GM04504 (cell line): ENCODE data around the gene ITGB6.

Experiments
- DNase-seq: peaks from one replicate; pipeline ENCODE4 v3.0.0-alpha.2; 2012; ENCODE audit warnings: low read depth

Gene ITGB6

DNA sequence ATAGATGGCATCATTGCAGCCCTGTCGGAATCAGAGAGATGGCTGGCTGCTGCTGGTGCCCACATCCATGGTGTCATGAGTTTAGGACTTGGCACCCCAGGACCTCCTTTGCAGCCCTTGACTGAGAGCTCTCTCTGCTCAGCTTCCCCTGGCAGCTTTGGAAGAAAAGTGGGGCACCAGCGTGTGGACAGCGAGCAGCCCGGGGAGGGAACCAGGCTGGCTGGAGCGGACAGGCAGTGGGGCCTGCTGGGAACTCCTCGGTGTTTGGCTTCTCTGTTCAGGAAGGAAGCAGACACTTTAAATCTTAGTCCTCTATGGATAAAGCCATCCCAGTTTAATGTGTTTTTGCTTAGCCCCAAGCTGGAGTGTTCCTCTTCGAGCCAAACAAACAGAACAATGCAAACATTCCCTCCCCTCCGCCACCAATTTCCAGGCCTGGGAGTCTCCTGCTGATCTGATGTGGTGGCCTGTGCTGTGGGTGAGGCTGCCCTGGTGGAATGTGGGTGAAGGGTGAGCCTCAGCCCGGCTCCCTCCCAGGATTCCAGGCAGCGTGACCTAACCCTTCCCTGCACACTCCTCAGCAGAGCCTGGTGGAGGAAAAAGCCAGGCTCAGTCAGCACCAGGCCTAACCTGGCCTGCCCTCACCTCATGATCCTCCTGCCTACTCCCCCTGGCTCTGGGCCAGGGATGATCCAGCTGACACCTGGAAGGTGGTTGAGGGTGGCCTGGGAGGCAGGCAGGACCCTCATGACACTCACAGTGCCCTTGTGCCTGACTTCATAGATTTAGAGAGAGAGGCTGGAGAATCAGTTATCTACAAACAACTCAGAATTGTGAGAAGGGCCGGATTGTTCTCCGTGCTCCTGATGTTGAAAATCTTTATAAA is 21.6 kb upstream of the ITGB6 start:
- peak; percentile 79 for DNase-seq

DNA sequence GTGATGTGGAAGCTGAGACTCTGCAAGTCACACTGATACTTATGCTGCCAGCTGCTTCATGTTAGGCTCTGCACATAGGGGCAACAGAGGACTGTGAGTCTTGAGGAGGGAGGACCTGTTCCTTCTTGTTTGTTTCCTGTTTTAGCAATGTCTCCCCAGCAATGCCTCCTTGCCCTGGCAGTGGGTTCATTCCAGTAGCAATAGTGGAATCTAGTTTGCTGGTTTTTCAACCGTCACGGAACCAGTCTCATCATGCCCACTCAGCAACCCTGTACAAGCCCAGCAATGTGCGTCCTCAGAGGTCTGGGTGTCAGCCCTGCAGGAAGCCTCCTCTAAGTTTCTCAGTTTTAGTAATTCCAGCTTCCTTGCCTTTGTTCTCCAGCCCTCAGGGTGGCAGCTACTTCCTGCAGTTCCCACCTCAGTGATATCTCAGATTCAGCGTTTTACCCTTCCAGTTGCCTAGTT is 20.5 kb upstream of the ITGB6 start:
- no peak for DNase-seq

DNA sequence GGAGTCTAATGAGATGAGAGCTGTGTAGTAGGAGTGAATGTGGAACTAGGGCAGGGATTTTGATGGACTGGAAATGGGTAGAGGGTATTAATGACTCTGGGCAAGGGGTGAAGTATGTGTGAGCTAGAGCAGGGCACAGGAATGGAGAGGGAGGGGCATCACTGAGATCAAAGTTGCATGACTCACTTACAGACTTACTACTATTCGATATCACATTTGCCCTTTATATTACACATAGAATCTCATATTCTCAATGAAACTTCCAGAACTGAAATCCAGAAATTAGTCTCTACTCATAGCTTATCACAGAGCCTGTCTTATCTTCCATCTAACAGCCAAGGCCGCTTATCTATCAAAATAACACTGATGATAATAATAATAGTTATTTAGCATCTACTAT is 20.0 kb upstream of the ITGB6 start:
- no peak for DNase-seq

DNA sequence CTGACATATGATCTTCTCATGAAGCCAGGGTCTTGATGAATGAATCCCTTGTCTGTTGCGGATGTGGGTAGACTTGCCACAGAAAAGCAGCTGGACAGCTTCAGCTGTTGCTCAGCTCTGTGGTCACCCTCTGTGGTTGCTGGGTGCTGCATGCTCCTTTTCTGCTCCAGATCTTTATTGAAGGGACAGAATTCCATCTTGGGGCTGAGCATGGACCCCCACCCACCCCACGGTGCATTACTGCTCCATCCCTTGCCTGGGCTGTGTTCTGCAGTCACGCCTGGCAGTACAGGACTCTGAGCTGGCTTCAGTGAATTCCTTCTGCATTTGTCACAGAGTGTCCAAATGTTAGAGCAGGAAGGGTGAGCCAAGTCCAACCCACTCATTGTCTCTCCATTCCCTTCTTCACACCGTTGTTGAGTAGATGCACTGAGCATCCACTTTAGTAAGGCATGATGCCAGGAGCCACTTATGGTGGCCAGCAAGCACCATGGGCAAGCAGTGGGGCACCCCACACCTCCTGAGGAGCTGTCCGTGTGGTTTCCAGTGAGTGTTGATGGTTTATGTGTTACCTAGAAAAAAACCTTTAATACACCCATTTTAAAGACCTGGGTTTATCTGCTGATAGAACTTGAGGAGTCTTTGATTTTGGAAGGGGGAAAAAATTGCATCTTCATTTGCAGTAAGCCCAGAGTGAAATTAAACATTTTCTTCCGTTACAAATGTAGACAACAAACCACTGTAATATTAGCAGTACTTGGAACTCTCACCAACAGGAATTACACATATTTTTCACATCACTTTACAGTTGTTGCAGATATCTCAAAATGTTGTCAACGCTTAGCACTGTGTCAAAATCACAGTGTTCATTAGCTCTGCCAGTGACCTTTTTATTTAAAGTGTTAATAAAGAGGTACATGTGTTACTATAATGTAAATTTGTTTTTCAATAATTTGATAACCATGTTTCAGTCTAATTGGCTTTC is 14.7 kb upstream of the ITGB6 start:
- peak; percentile 77 for DNase-seq

- no peak for DNase-seq
These were observed 13.4 kb upstream of the ITGB6 start for GRCh38 chr2:160213511-160213910.

DNA sequence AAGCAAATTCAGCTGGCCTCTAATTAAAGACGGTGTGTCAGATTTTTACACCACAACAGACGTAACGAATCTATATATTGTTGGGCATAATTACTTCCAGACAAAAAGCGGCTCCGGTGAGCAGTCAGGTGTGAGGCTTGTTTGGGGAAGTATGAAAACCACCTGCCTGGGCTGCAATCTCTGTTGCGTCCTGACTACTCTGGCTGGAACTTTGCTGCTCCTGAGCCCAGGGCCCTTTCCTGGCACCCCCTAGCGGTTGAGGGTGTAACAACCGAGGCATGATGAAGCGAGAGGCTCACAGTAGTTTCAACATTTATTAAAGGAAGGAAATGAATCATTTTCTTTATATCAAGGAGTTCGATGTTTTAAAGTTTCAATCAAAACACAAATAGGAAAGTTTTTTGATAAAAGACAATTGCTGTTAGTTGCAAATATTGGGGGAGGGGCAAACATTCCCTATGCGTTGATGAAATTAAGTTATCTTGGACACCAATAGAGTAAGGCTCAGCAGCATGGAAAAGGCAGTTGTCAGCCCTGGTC is 10.6 kb upstream of the ITGB6 start:
- no peak for DNase-seq

DNA sequence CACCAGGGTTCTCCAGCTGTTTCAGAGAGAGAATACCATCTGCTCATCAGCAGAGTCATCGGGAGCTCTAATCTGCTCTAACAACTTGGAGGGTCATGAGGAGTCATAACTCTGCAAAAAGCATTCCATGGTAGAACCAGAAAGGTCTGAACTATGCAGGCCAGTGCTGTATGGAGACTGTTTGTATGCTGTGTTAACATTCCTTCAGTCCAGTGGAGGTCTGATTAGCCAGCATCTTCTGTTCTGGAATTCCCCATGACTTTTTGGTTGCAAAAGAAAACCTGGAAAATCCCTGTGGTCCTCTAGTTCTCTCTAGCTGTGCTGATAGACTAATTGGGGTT is 9.4 kb upstream of the ITGB6 start:
- peak; percentile 76 for DNase-seq

DNA sequence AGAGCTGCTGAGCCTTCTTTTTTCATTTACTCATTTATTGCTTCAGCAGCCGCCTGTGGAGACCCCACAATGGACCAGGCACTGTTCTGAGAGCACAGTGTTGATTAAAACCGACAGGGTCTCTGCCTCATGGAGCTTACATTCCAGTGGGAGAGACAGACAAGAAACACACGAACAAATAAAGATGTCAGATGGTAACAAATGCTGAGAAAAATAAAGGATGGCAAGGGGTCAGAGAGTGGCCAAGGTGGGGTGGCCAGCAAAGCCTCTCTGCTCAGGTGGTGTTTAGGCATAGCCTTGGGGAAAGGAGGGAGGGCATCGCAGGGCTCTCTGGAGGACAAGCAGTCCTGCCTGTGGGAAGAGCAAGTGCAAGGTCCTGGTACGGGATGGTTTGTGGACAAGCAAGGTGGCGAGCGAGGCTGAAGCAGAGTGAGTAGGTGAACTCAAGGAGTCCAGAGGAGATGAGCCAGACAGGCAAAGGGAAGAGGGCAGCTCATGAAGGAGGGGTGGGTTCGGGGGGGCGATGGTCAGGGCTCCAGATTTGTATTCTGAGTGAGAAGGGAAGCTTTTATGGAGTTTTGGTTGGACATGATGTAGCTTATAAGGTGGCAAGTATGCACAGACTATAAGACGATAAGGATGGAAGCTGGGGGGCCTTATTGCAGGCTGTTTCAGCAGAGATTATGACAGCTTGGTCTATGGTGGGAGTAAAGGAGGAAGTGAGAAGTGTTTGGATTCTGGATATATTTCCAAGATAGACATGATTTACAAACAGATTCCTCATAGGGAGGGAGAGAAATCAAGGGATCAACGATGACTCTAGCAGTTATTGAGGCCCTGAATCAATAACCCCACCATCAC is 8.8 kb upstream of the ITGB6 start:
- DNase-seq, result no peak

GRCh38 chr2:160207804-160208654 is 8.0 kb upstream of the ITGB6 start:
- peak; percentile 79 for DNase-seq

DNA sequence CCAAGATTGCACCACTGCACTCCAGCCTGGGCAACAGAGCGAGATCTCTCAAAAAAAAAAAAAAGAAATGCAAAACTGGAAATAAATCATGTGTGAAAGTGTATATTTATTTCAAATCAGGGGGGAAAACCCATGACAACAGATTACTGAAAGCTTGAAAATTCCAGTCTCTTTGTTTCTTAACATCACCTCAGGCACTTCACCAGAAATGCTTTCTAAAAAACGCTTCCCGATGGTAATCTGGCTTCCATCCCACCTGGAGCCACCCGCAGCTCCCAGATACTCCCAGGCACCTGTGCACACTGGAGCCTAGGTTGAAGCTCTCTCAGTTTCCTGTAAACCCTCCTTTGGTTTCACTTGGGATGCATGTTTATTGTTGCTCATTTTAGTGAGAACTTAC is 7.2 kb upstream of the ITGB6 start:
- no peak for DNase-seq

GRCh38 chr2:160206436-160206835 is 6.4 kb upstream of the ITGB6 start:
- DNase-seq, result no peak

DNA sequence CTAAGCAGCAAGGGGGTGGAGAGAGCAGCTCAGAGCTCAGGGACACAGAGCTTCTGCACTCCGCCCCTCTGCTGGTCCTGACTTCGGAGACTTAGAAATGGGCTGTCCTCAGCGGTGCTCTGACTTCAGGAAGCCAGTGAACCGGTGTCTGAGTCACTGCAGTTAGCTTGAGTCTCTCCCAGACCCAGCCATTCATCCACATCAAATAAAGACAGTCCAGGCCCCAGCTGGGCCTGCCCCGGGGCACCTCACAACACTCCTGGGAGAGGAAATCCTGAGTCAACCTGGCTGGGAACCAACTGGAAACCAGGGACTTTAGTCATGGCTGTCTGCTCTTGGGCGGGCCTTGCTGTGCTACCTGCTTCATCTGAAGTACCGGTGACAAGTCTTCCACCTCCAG is 5.4 kb upstream of the ITGB6 start:
- peak; percentile 95 for DNase-seq

GRCh38 chr2:160203422-160203821 is 3.4 kb upstream of the ITGB6 start:
- no peak for DNase-seq

DNA sequence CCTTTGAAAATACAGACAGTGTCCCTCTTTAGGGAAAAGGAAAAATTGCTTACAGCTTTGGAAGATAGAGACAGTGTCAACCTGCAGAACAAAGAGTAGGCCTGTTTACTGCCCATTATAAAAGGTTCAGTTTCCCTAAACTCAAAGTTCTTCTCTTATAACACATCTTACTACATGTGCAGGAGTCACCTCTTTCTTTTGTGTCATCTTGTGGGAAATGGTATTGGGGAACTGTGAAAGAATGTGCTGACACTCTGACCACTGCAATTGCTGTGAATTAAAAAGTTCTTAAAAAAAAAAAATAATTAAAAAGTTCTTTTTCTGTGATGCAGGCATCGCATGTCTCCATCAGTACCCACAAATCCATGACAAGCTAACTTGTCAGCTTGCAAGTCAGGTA is 2.9 kb upstream of the ITGB6 start:
- DNase-seq, result no peak

- DNase-seq, result no peak
These were observed 1.9 kb upstream of the ITGB6 start for GRCh38 chr2:160201849-160202539.

DNA sequence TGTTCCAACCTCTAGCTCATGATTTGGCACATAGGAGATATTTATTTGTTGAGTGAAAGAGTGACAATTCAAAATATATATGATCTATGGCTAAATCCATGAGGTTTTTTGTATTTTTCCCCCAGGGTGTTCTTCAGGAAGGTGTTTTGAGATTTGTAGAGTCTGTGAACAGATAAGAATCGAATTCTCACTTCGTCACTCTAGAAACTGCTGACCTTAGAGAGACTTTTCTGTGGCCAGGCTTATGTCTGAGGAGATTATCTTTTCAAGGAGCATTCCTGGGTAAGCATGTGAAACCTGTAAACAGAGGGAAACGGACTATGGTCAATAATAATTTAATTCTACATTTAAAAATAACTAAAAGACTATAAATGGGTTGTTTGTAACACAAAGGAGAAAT is 849 bp upstream of the ITGB6 start:
- no peak for DNase-seq

- DNase-seq, result no peak
These were observed 1.0 kb downstream of the ITGB6 start for GRCh38 chr2:160199053-160199452.

DNA sequence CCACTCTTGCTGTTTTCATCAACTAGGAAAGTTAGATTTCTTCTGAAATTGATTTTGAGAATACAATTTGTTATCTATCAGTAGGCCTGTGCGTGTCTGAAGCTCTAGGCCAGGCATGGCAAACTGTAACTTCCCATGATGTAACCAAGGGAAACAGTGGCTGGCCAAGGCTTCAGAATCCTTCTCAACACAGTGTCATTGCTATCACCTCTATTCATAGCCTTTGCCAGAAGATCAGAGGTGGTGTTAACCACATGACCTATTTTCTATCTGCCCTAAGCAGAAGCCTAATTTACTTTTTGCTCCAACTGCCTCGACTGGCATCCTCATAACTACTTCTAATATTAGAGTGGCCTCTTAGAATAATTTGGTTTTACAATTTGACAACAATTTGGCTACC is 2.5 kb downstream of the ITGB6 start:
- DNase-seq, result no peak

DNA sequence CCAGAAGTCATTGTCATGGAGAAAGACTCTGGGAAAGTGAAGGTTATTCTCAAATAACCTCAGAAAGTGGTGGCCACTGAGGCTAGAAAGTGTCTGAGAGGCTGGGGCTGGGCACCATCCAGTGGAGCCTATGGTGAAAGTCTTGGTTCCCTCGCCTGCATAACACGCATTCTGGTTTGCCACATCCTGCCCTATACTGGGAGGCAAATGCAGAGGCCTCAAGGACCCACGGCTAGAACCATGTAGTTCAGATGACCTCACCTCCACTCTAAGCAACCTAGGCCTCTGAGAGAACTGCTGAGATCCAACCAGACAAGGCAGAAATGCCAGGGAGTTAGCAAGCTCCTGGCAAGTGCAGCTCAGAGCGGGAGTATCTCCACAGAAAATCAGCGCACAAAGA is 5.1 kb downstream of the ITGB6 start:
- DNase-seq, result no peak

- no peak for DNase-seq
These were observed 5.7 kb downstream of the ITGB6 start for GRCh38 chr2:160194351-160194750.
